ENCODE results near the gene IL10RA. TPM values are rescaled to one million over a fixed set of nuclear protein-coding genes. Genes with fewer than 3 reads are reported as not detected.
A peak's percentile ranks its signal among the peaks of the same experiment; 100 is the strongest.

IL10RA gene
- total RNA-seq, 4 donors from 2014 or later: 9.8 to 50.3 (median 23.9) TPM

DNA sequence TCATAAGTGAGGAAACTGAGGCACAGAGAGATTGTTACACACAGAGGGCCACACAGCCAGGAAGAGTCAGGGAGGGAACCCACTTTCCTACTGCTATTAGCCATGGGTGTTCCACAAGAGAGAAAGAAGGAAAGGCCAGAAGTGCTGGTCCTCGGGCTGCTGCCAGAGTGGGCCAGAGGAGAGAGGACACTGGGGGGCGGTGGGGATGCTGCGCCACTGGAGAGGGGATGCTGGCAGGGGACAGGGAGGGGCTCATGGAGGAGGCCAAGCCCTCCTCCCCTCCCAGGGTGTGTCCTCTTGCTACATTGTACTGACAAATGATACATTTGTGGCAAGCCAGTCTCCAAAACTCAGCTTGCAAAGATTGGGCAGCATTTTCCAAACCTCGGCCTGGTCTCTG lies 9.9 kb downstream of the IL10RA start:
- no peaks in the 10 kb centered on the region for H3K27me3 ChIP-seq
- H3K27ac ChIP-seq: no peak overlapping the region
- peaks cover 0 to 15% (median 0%) of the 10 kb centered on the region in 3 donors for H3K36me3 ChIP-seq
- no peaks in the 10 kb centered on the region for H3K9me3 ChIP-seq
- no peak overlapping the region for H3K4me3 ChIP-seq
- TF ChIP-seq, protein P1, sequence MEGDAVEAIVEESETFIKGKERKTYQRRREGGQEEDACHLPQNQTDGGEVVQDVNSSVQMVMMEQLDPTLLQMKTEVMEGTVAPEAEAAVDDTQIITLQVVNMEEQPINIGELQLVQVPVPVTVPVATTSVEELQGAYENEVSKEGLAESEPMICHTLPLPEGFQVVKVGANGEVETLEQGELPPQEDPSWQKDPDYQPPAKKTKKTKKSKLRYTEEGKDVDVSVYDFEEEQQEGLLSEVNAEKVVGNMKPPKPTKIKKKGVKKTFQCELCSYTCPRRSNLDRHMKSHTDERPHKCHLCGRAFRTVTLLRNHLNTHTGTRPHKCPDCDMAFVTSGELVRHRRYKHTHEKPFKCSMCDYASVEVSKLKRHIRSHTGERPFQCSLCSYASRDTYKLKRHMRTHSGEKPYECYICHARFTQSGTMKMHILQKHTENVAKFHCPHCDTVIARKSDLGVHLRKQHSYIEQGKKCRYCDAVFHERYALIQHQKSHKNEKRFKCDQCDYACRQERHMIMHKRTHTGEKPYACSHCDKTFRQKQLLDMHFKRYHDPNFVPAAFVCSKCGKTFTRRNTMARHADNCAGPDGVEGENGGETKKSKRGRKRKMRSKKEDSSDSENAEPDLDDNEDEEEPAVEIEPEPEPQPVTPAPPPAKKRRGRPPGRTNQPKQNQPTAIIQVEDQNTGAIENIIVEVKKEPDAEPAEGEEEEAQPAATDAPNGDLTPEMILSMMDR (IDR thresholded peaks at IDR 0.05): no peak
- TF ChIP-seq POLR2A (IDR thresholded peaks at IDR 0.05): no peak
- DNase-seq: no peak
- peaks cover 0 to 14% (median 0%) of the 10 kb centered on the region in 4 donors for H3K4me1 ChIP-seq

DNA sequence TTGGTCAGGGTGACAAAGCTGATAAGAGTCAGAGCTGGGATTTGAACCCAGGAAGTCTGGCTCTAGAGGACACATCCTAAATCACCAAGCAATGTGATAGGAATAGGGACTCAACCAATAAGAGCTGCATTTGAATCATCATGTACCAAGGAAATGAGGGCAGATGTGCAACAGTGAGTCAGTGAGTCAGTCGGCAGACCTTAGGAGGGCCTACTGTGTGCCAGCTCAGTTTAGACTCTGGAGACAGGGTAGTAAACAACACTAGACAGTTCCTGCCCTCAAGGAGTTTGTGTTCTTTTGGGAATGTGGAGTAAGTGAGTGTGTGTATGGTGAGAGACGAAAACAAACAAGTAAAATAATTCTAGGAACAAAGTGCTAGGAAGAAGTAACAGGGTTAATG lies 11.2 kb downstream of the IL10RA start:
- peak overlapping the region in 1 of 4 donors; percentile 83 for H3K27ac ChIP-seq
- H3K27me3 ChIP-seq: no peaks in the 10 kb centered on the region
- peak in 1 of 3 donors; percentile 30 for DNase-seq
- H3K36me3 ChIP-seq: peaks cover 0 to 15% (median 0%) of the 10 kb centered on the region in 3 donors
- no peak for TF ChIP-seq POLR2A (IDR thresholded peaks at IDR 0.05)
- TF ChIP-seq, protein P1 (IDR thresholded peaks at IDR 0.05): no peak
- H3K4me3 ChIP-seq: no peak overlapping the region
- H3K4me1 ChIP-seq: peaks cover 0 to 14% (median 9%) of the 10 kb centered on the region in 4 donors
- H3K9me3 ChIP-seq: no peaks in the 10 kb centered on the region

DNA sequence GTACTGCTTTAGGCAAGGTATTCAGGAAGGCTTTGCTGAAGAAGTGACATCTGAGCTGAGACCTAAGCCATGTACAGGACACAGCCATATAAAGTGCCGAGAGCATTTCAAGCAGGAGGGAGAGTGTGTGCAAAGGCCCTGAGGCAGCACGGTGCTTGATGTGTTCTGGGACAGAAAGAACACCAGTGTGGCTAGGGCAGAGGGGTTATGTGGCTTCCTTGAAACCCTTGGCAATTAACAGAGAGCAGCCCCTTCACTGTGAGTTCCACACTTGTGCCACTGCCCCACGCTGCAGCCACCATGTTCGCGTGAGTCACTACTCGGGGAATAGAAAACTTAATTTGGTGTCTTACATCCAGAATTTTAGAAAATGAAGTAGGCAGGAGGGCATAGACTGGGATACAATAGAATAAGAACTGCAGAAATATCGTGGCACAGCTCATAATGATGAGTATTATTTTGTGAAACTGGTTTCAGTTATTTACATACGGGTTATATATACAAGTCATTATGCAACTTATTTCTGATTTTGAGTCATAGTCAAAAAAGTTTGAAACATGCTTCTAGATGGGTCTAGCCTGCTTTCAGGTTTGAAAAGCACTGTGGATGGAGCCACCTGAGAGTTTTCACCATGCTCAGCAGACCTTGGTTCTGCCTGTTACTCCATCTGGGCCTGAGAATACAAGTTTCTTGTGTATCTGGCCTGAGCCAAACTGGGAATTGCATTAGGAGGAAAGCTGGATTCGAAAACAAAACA lies 11.8 kb downstream of the IL10RA start:
- no peak for TF ChIP-seq POLR2A (IDR thresholded peaks at IDR 0.05)
- TF ChIP-seq, protein P1 (IDR thresholded peaks at IDR 0.05): no peak

DNA sequence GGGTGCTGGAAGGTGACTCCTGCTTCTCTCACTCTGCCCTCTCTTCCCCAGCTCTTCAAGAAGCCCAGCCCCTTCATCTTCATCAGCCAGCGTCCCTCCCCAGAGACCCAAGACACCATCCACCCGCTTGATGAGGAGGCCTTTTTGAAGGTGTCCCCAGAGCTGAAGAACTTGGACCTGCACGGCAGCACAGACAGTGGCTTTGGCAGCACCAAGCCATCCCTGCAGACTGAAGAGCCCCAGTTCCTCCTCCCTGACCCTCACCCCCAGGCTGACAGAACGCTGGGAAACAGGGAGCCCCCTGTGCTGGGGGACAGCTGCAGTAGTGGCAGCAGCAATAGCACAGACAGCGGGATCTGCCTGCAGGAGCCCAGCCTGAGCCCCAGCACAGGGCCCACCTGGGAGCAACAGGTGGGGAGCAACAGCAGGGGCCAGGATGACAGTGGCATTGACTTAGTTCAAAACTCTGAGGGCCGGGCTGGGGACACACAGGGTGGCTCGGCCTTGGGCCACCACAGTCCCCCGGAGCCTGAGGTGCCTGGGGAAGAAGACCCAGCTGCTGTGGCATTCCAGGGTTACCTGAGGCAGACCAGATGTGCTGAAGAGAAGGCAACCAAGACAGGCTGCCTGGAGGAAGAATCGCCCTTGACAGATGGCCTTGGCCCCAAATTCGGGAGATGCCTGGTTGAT lies 12.6 kb downstream of the IL10RA start:
- no peak for DNase-seq
- Histone ChIP-seq H3K9me3 (no peaks in the 10 kb centered on the region), H3K36me3 (peaks cover 0 to 15% (median 0%) of the 10 kb centered on the region in 3 donors), H3K27me3 (no peaks in the 10 kb centered on the region), H3K4me3 (no peak overlapping the region), H3K27ac (peak overlapping the region in 2 of 4 donors; percentile 34 to 83), H3K4me1 (peaks cover 0 to 21% (median 16%) of the 10 kb centered on the region in 4 donors)
- TF ChIP-seq, protein P1 (IDR thresholded peaks at IDR 0.05): no peak
- no peak for TF ChIP-seq POLR2A (IDR thresholded peaks at IDR 0.05)

More for the DNA sequence above, 11.8 kb downstream of the IL10RA start:
- Histone ChIP-seq H3K9me3 (no peaks in the 10 kb centered on the region), H3K27ac (peak overlapping the region in 1 of 4 donors; percentile 83), H3K4me3 (no peak overlapping the region), H3K27me3 (no peaks in the 10 kb centered on the region), H3K4me1 (peaks cover 0 to 18% (median 13%) of the 10 kb centered on the region in 4 donors), H3K36me3 (peaks cover 0 to 15% (median 0%) of the 10 kb centered on the region in 3 donors)
- DNase-seq: no peak

DNA sequence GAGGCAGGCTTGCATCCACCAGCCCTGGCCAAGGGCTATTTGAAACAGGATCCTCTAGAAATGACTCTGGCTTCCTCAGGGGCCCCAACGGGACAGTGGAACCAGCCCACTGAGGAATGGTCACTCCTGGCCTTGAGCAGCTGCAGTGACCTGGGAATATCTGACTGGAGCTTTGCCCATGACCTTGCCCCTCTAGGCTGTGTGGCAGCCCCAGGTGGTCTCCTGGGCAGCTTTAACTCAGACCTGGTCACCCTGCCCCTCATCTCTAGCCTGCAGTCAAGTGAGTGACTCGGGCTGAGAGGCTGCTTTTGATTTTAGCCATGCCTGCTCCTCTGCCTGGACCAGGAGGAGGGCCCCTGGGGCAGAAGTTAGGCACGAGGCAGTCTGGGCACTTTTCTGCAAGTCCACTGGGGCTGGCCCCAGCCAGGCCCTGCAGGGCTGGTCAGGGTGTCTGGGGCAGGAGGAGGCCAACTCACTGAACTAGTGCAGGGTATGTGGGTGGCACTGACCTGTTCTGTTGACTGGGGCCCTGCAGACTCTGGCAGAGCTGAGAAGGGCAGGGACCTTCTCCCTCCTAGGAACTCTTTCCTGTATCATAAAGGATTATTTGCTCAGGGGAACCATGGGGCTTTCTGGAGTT lies 13.3 kb downstream of the IL10RA start:
- no peaks in the 10 kb centered on the region for H3K9me3 ChIP-seq
- H3K27ac ChIP-seq: peak overlapping the region in 2 of 4 donors; percentile 34 to 83
- TF ChIP-seq, protein P1 (IDR thresholded peaks at IDR 0.05): no peak
- TF ChIP-seq POLR2A (IDR thresholded peaks at IDR 0.05): no peak
- H3K36me3 ChIP-seq: peaks cover 0 to 15% (median 0%) of the 10 kb centered on the region in 3 donors
- DNase-seq: no peak
- no peaks in the 10 kb centered on the region for H3K27me3 ChIP-seq
- peaks cover 0 to 21% (median 16%) of the 10 kb centered on the region in 4 donors for H3K4me1 ChIP-seq
- H3K4me3 ChIP-seq: no peak overlapping the region

All from Peyer's patch (tissue), 4 donors.